ENCODE measurements around the gene TOLLIP.

TOLLIP gene

GRCh38 chr11:1225386-1226225 is 83.8 kb downstream of the TOLLIP start:
- no peaks in the 10 kb centered on the region for H3K9me3 ChIP-seq (ENCODE audit: control extremely low read depth in 1 of 5, control insufficient read depth in 4 of 5, insufficient read depth in 2 of 5, low read depth in 1 of 5, low read length in 4 of 5)
- 80% methylated on average over 28 of the region's 29 CpGs for WGBS (ENCODE audit: insufficient coverage)
- no peak overlapping the region for H3K4me3 ChIP-seq (ENCODE audit: control insufficient read depth in 1 of 7, extremely low read depth in 1 of 7, insufficient read depth in 4 of 7, low read depth in 2 of 7, low read length in 6 of 7)
- no peaks in the 10 kb centered on the region for H3K4me1 ChIP-seq (ENCODE audit: control extremely low read depth in 1 of 4, control insufficient read depth in 4 of 4, insufficient read depth in 4 of 4, low read length in 3 of 4)
- CTCF ChIA-PET, result interaction anchor here (1.1 to 1.3 kb wide), 2 partner anchors 44 to 289 kb away, joined by 3 read pairs; no protein-coding TSS in a partner anchor
- POLR2A ChIA-PET, result no interaction called here
- H3K36me3 ChIP-seq (ENCODE audit: control insufficient read depth in 4 of 4, insufficient read depth in 4 of 4, low read length in 3 of 4), result no peaks in the 10 kb centered on the region
- peaks cover 0 to 39% (median 0%) of the 10 kb centered on the region in 5 experiments for H3K27me3 ChIP-seq (replicated peaks in 2 of 5; ENCODE audit: control insufficient read depth in 4 of 5, insufficient read depth in 5 of 5, low read length in 4 of 5)
- no peak overlapping the region for H3K27ac ChIP-seq (ENCODE audit: insufficient read depth in 1 of 2, low read depth in 1 of 2, low read length in 2 of 2, poor library complexity in 1 of 2, severe bottlenecking in 2 of 2)
- DNase-seq, result no peak

- POLR2A ChIA-PET, result no interaction called here
- H3K27ac ChIP-seq (ENCODE audit: insufficient read depth in 1 of 2, low read depth in 1 of 2, low read length in 2 of 2, poor library complexity in 1 of 2, severe bottlenecking in 2 of 2), result no peak overlapping the region
Observed at GRCh38 chr11:1224491-1225385, 84.7 kb downstream of the TOLLIP start.

More at GRCh38 chr11:1224491-1225385, 84.7 kb downstream of the TOLLIP start:
- WGBS (ENCODE audit: insufficient coverage), result 82% methylated on average over 17 of the region's 27 CpGs
- H3K4me3 ChIP-seq (ENCODE audit: control insufficient read depth in 1 of 7, extremely low read depth in 1 of 7, insufficient read depth in 4 of 7, low read depth in 2 of 7, low read length in 6 of 7), result no peak overlapping the region
- peaks cover 0 to 45% (median 0%) of the 10 kb centered on the region in 5 experiments for H3K27me3 ChIP-seq (replicated peaks in 2 of 5; ENCODE audit: control insufficient read depth in 4 of 5, insufficient read depth in 5 of 5, low read length in 4 of 5)
- DNase-seq, result no peak
- H3K36me3 ChIP-seq (ENCODE audit: control insufficient read depth in 4 of 4, insufficient read depth in 4 of 4, low read length in 3 of 4), result no peaks in the 10 kb centered on the region
- H3K9me3 ChIP-seq (ENCODE audit: control extremely low read depth in 1 of 5, control insufficient read depth in 4 of 5, insufficient read depth in 2 of 5, low read depth in 1 of 5, low read length in 4 of 5), result no peaks in the 10 kb centered on the region
- H3K4me1 ChIP-seq (ENCODE audit: control extremely low read depth in 1 of 4, control insufficient read depth in 4 of 4, insufficient read depth in 4 of 4, low read length in 3 of 4), result no peaks in the 10 kb centered on the region
- CTCF ChIA-PET, result interaction anchor here (1.1 to 1.3 kb wide), 2 partner anchors 44 to 290 kb away, joined by 3 read pairs; no protein-coding TSS in a partner anchor
